GM18526 (cell line): ENCODE measurements around the gene PPP1R13L.

Experiments used
- POLR2A ChIP-seq: IDR thresholded peaks from 3 replicates; pipeline ENCODE4 v1.6.1; 2011; ENCODE audit not compliant: insufficient read length; ENCODE audit errors: extremely low read depth

PPP1R13L gene

GRCh38 chr19:45418802-45419201 is 13.9 kb upstream of the PPP1R13L start:
- TF ChIP-seq POLR2A = no peak

- no peak for TF ChIP-seq POLR2A
These were observed 12.3 kb upstream of the PPP1R13L start for GRCh38 chr19:45417151-45417550.

GRCh38 chr19:45414468-45414867 is 9.6 kb upstream of the PPP1R13L start:
- TF ChIP-seq POLR2A = no peak

GRCh38 chr19:45413497-45413896 is 8.6 kb upstream of the PPP1R13L start:
- no peak for TF ChIP-seq POLR2A

- no peak for TF ChIP-seq POLR2A
These were observed 4.7 kb upstream of the PPP1R13L start for GRCh38 chr19:45409557-45409920.

GRCh38 chr19:45408830-45409556 is 4.1 kb upstream of the PPP1R13L start:
- no peak for TF ChIP-seq POLR2A

- no peak for TF ChIP-seq POLR2A
These were observed 3.3 kb upstream of the PPP1R13L start for GRCh38 chr19:45408121-45408520.

- no peak for TF ChIP-seq POLR2A
These were observed 2.2 kb upstream of the PPP1R13L start for GRCh38 chr19:45407091-45407375.

GRCh38 chr19:45406226-45407090 is 1.6 kb upstream of the PPP1R13L start, which contains the start of gene POLR1G:
Gene POLR1G (plus strand): TSS chr19:45406644. CDS start chr19:45406697, 53 bp downstream.
- peak; percentile 76 for TF ChIP-seq POLR2A

- peak; percentile 23 for TF ChIP-seq POLR2A
These were observed 761 bp upstream of the PPP1R13L start for GRCh38 chr19:45405435-45406225.

GRCh38 chr19:45403781-45404556 is 900 bp downstream of the PPP1R13L start:
- no peak for TF ChIP-seq POLR2A

GRCh38 chr19:45403272-45403671 is 1.6 kb downstream of the PPP1R13L start:
- TF ChIP-seq POLR2A = no peak

GRCh38 chr19:45402298-45403061 is 2.4 kb downstream of the PPP1R13L start:
- no peak for TF ChIP-seq POLR2A

GRCh38 chr19:45401815-45402214 is 3.1 kb downstream of the PPP1R13L start:
- no peak for TF ChIP-seq POLR2A
